Measurements from ENCODE around the gene IL4R.

DNA sequence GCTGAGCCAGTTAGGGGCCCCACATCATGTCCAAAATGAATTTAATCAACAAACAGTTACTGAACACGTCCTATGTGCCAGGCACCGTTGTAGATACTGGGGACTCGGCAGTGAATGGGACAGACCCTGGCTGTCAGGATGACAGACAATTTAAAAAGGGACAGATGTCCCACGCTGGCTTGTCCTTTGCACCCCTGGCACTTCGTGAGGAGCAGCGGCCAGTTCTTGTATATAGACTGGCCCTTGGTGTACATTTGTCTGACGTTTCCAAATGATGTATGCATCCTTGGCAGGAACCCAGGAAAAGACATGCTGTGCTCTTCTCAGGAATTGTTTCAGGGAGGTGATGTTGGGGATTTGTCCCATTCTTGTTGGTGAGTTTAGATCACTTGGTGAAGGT lies 21.1 kb downstream of the IL4R start:
- TF ChIP-seq, protein P1, sequence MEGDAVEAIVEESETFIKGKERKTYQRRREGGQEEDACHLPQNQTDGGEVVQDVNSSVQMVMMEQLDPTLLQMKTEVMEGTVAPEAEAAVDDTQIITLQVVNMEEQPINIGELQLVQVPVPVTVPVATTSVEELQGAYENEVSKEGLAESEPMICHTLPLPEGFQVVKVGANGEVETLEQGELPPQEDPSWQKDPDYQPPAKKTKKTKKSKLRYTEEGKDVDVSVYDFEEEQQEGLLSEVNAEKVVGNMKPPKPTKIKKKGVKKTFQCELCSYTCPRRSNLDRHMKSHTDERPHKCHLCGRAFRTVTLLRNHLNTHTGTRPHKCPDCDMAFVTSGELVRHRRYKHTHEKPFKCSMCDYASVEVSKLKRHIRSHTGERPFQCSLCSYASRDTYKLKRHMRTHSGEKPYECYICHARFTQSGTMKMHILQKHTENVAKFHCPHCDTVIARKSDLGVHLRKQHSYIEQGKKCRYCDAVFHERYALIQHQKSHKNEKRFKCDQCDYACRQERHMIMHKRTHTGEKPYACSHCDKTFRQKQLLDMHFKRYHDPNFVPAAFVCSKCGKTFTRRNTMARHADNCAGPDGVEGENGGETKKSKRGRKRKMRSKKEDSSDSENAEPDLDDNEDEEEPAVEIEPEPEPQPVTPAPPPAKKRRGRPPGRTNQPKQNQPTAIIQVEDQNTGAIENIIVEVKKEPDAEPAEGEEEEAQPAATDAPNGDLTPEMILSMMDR (IDR thresholded peaks at IDR 0.05) = no peak
- TF ChIP-seq POLR2A (IDR thresholded peaks at IDR 0.05) = no peak
